NT2/D1 (cell line): ENCODE measurements around the gene TTLL11.

ENCODE experiments used
- SUZ12 ChIP-seq: IDR thresholded peaks from 2 replicates; pipeline ENCODE4 v1.6.1; 2011; ENCODE audit not compliant: insufficient read length, insufficient read depth; ENCODE audit errors: extremely low read depth
- YY1 ChIP-seq: IDR thresholded peaks from 2 replicates; pipeline ENCODE4 v1.6.1; 2011; ENCODE audit not compliant: insufficient read length, insufficient read depth
- ZNF274 ChIP-seq: IDR thresholded peaks from 2 replicates; pipeline ENCODE4 v1.6.1; 2011; ENCODE audit warnings: mild to moderate bottlenecking, low read depth, low read length

DNA sequence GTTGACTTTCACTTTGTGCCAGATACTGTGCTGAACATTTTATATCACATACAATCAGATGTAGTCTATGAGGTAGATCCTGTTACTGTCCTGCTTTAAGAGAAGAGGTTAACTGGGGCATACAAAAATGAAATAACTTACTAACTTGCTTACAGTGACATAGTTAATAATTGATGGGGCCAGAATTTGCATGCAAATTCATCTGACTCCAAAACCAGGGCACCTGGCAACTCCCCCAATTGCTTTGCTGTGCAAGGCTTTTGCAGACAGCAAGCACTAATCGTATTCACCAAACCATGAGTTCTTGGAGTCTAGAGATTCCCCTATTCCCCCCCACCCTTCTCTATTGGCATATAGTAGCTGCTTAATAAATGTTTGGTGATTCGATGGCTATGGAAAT, 155.9 kb downstream of the TTLL11 start:
- TF ChIP-seq ZNF274 (no peak), SUZ12 (no peak), YY1 (no peak)
